K562 (cell line): Measurements from ENCODE around the gene RANBP3. TPM values are rescaled to one million over a fixed set of nuclear protein-coding genes. Genes with fewer than 3 reads are reported as not detected.

Experiments
- ATAC-seq: fragments of 200-7000 bp; cut with Tn5 transposase; 3 replicates; pipeline ENCODE4 v1.9.1; 2020; ENCODE audit warnings: moderate library complexity
- BruUV-seq: library from RNA; stranded (reverse); fragments of 400-500 nt; replicated peaks from 2 replicates; lab custom pipeline; 2021; lab: Mats Ljungman, UMichigan
- CTCF ChIA-PET: fragments of 300-600 bp; formaldehyde crosslinking; extraction: SDS; loops from one replicate; lab custom pipeline; 2021; ENCODE audit warnings: low intra/inter-chr PET ratio; lab: Yijun Ruan, JAX
- POLR2A ChIA-PET: fragments of 300-600, 350-650 bp; sonication (Branson Sonifier 250); formaldehyde crosslinking; extraction: SDS; loops from one replicate; lab custom pipeline; 2021; ENCODE audit warnings: antibody characterized with exemption, inconsistent platforms; lab: Yijun Ruan, JAX
- DNase-seq, 4 experiments: peaks; one replicate each; pipeline versions ENCODE4 v3.0.0 to v3.0.0-alpha.2; 2011 to 2018; ENCODE audit warnings: low spot score in 3 of 4, mixed read lengths in 3 of 4; ENCODE audit errors: extremely low read depth in 1 of 4
- FAIRE-seq: peaks from 2 replicates; lab custom pipeline; 2011; peaks lifted over from hg19 to GRCh38; lab: Jason Lieb, UNC
- H2AFZ ChIP-seq: 2 replicates; pipeline ENCODE4 v1.6.0; 2011; ENCODE audit warnings: low read depth, low read length, control low read depth, inconsistent platforms
- H3K27ac ChIP-seq: fragments of 200-600 bp; 3 replicates; pipeline ENCODE4 v1.8.0; 2011; ENCODE audit warnings: low read depth, mild to moderate bottlenecking, control low read depth, inconsistent platforms, low read length, moderate library complexity, mixed read lengths; ENCODE audit errors: extremely low read depth
- H3K27me3 ChIP-seq, 2 experiments: fragments of 300-600 bp in 1 of 2; 2 replicates in 1 of 2; 3 replicates in 1 of 2; pipeline versions ENCODE4 v1.6.0 to v1.8.0; 2011; ENCODE audit warnings: inconsistent platforms in 2 of 2, low read length in 2 of 2, mild to moderate bottlenecking in 1 of 2, mixed read lengths in 1 of 2, moderate library complexity in 1 of 2; ENCODE audit not compliant: control insufficient read depth in 2 of 2, insufficient read depth in 2 of 2
- H3K36me3 ChIP-seq: fragments of 300-600 bp; 3 replicates; pipeline ENCODE4 v1.8.0; 2011; ENCODE audit warnings: mild to moderate bottlenecking, low read length, inconsistent platforms; ENCODE audit not compliant: control insufficient read depth, insufficient read depth
- H3K4me1 ChIP-seq, 2 experiments: fragments of 200-600 bp in 1 of 2; replicated peaks in 1 of 2; 2 replicates in 1 of 2; 3 replicates in 1 of 2; pipeline versions ENCODE4 v1.5.1 to v1.8.0; 2011; ENCODE audit warnings: inconsistent platforms in 2 of 2, low read length in 2 of 2, mild to moderate bottlenecking in 1 of 2, mixed read lengths in 1 of 2, moderate library complexity in 1 of 2; ENCODE audit not compliant: control insufficient read depth in 2 of 2, insufficient read depth in 2 of 2
- H3K4me2 ChIP-seq: 2 replicates; pipeline ENCODE4 v1.6.1; 2011; ENCODE audit warnings: low read length, control low read depth, inconsistent platforms, mixed read lengths; ENCODE audit not compliant: insufficient read depth
- H3K4me3 ChIP-seq: fragments of 200-600 bp; sonication (generic), shearing (Covaris generic); 2 replicates; pipeline ENCODE4 v1.5.1; 2016; ENCODE audit warnings: control low read depth, inconsistent platforms
- H3K79me2 ChIP-seq: fragments of 200-600 bp; 3 replicates; pipeline ENCODE4 v1.8.0; 2011; ENCODE audit warnings: low read length, inconsistent platforms; ENCODE audit not compliant: control insufficient read depth, insufficient read depth
- H3K9ac ChIP-seq, 2 experiments: 2 replicates each; pipeline versions ENCODE4 v1.6.0 to v1.6.1; 2011; ENCODE audit warnings: low read depth in 2 of 2, low read length in 2 of 2, control low read depth in 1 of 2, inconsistent platforms in 1 of 2, mild to moderate bottlenecking in 1 of 2, mixed read lengths in 1 of 2; ENCODE audit not compliant: insufficient read depth in 1 of 2
- H3K9me1 ChIP-seq: one replicate; pipeline ENCODE4 v1.6.0; 2011; ENCODE audit warnings: inconsistent platforms, mild to moderate bottlenecking, low read length, moderate library complexity; ENCODE audit not compliant: control insufficient read depth, insufficient read depth
- H3K9me3 ChIP-seq: replicated peaks from 2 replicates; pipeline ENCODE4 v1.5.1; 2011; ENCODE audit warnings: low read depth, low read length, inconsistent platforms; ENCODE audit not compliant: control insufficient read depth, insufficient read depth
- H4K20me1 ChIP-seq: replicated peaks from 2 replicates; pipeline ENCODE4 v1.6.1; 2011; ENCODE audit warnings: low read length, inconsistent platforms, mixed read lengths; ENCODE audit not compliant: control insufficient read depth, insufficient read depth
- DMBX1 ChIP-seq: fragments of 250-450 bp; sonication (Bioruptor Pico); IDR thresholded peaks from 2 replicates; pipeline ENCODE4 v1.8.0; 2022; ENCODE audit warnings: inconsistent platforms, mild to moderate bottlenecking, moderate library complexity, borderline replicate concordance
- DNMT1 ChIP-seq: fragments of 450-650 bp; IDR thresholded peaks from 2 replicates; pipeline ENCODE4 v1.6.1; 2016; ENCODE audit warnings: antibody characterized with exemption, mild to moderate bottlenecking
- HLTF ChIP-seq: fragments of 450-650 bp; IDR thresholded peaks from 2 replicates; pipeline ENCODE4 v1.6.1; 2016
- KLF13 ChIP-seq: fragments of 450-650 bp; IDR thresholded peaks from 2 replicates; pipeline ENCODE4 v1.6.1; 2016; ENCODE audit warnings: missing genetic modification characterization, low read depth, mild to moderate bottlenecking, missing compliant biosample characterization, moderate library complexity, borderline replicate concordance
- MBD2 ChIP-seq: sonication (generic); IDR thresholded peaks from 2 replicates; pipeline ENCODE4 v1.6.1; 2016; ENCODE audit warnings: low read depth, borderline replicate concordance
- NELFE ChIP-seq: IDR thresholded peaks from 2 replicates; pipeline ENCODE4 v1.6.1; 2011; ENCODE audit warnings: mild to moderate bottlenecking; ENCODE audit not compliant: insufficient read depth, insufficient read length
- POLR2A ChIP-seq: fragments of 450-650 bp; conservative IDR thresholded peaks from 2 replicates; pipeline ENCODE4 v1.6.1; 2016
- STAT5B ChIP-seq: fragments of 250-450 bp; sonication (Bioruptor Pico); IDR thresholded peaks from 2 replicates; pipeline ENCODE4 v1.8.0; 2021; ENCODE audit warnings: mild to moderate bottlenecking, inconsistent platforms
- SUPT5H ChIP-seq: fragments of 450-650 bp; IDR thresholded peaks from 2 replicates; pipeline ENCODE4 v1.6.1; 2016
- ZNF24 ChIP-seq: fragments of 450-650 bp; IDR thresholded peaks from 2 replicates; pipeline ENCODE4 v1.6.1; 2016
- WGBS: fragments of 100-300 bp; shearing (Covaris generic); methylation state at CpG from one replicate; pipeline ENCODE4 v1.1.6; 2016; ENCODE audit warnings: low coverage, mixed read lengths; ENCODE audit not compliant: insufficient coverage; ENCODE audit errors: missing lambda C conversion rate; 5-methylcytosine and 5-hydroxymethylcytosine counted together
- in situ Hi-C: fragments of 300-500 bp; cut with MboI; formaldehyde crosslinking; loops from 4 replicates; pipeline ENCODE4 v1.15.0; 2018; ENCODE audit warnings: inconsistent platforms, mixed read lengths
- intact Hi-C: fragments of 100-400 bp; cut with micrococcal nuclease; formaldehyde crosslinking; loops from 2 replicates; pipeline ENCODE4 v1.14.2; 2022
- polyA plus RNA-seq, 8 experiments: library from polyadenylated mRNA; depleted of rRNA in 4 of 8; stranded (reverse) in 5 of 8; unstranded in 3 of 8; fragments of >200 nt; fragmentation: Nextera tagmentation in 2 of 8; fragmentation: Illumina TruSeq in 1 of 8; extraction: Ambion mirVana in 2 of 8; extraction: Trizol in 1 of 8; gene quantifications; 2 replicates each; pipeline versions ENCODE4 v1.2.1 to v1.2.3, GENCODE V29; 2011 to 2014; ENCODE audit warnings: inconsistent platforms in 1 of 8, missing spikeins in 1 of 8
- total RNA-seq, 7 experiments: library from RNA; depleted of rRNA in 6 of 7; stranded (reverse); fragments of >200 nt in 6 of 7; fragmentation: Illumina TruSeq in 2 of 7; extraction: Trizol in 2 of 7; gene quantifications; 2 replicates each; pipeline versions ENCODE4 v1.2.1 to v1.2.3, GENCODE V29; 2011 to 2021; ENCODE audit warnings: low replicate concordance in 1 of 7
- TF ChIP-seq, protein P1 (sequence below): fragments of 250-450 bp; sonication (Bioruptor Pico); IDR thresholded peaks from 2 replicates; pipeline ENCODE4 v1.5.0; 2021; ENCODE audit warnings: mild to moderate bottlenecking, moderate library complexity
- TF ChIP-seq, protein P2 (sequence below): fragments of 450-650 bp; IDR thresholded peaks from 2 replicates; pipeline ENCODE4 v1.6.1; 2017; ENCODE audit warnings: antibody characterized with exemption
- TF ChIP-seq, protein P3 (sequence below): fragments of 450-650 bp; IDR thresholded peaks from 2 replicates; pipeline ENCODE4 v1.6.1; 2016; ENCODE audit warnings: antibody characterized with exemption
- TF ChIP-seq, protein P4 (sequence below): fragments of 250-450 bp; sonication (Bioruptor Pico); IDR thresholded peaks from 2 replicates; pipeline ENCODE4 v1.5.0; 2020; ENCODE audit warnings: mild to moderate bottlenecking

The RANBP3 gene
- total and polyA plus RNA-seq, 9 of the 15 experiments (the other 6 are each of a cell fraction or from before 2014, with no cell fraction given), result 0.90 to 95.1 (median 63.2) TPM

DNA sequence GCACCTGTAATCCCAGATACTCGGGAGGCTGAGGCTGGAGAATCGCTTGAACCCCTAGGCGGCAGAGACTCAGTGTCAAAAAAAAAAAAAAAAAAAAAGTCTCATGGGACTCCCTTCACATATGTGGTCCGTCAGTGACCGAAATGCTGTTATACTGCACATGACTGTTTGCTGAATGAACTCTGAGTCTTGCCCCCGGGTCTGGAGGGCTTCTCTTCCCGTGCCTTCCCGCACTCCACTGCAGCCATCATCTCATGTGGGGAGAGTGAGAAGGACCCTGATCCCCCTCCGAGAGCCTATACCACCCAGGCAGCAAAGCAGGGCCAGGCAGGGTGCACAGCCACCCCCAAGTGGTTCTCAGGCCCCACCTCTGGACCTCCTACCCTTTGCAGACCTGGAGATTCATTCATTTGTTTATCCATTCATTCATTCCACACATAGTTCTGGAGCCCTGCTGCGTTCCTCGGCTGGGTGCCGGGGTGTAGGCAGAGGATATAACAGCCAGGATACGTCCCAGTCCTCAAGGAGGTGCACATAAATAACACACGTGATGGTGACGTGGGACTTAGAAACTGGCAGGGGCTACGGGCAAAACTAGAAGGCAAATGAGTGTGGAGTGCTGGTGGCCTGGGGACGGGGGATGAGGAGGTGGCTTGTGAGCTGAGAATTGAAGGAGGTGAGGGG lies 88.5 kb downstream of the RANBP3 start:
- Histone ChIP-seq H3K27ac (no peak overlapping the region), H3K4me1 (peaks cover 6 to 40% of the 10 kb centered on the region in 2 experiments), H3K9ac (peak overlapping the region in 1 of 2 experiments; percentile 20; a peak in 1 of 4 replicates), H2AFZ (no peak overlapping the region), H3K4me3 (no peak overlapping the region), H4K20me1 (peaks cover 9% of the 10 kb centered on the region; the same call in 1 of the 2 replicates), H3K9me3 (no peaks in the 10 kb centered on the region), H3K36me3 (no peaks in the 10 kb centered on the region; the same call in 2 of the 3 replicates), H3K79me2 (no peaks in the 10 kb centered on the region), H3K27me3 (no peaks in the 10 kb centered on the region), H3K4me2 (no peak overlapping the region), H3K9me1 (peaks cover under 1% of the 10 kb centered on the region)
- CTCF ChIA-PET, result interaction anchor here (0.6 kb wide), 1 partner anchor 220 kb away, joined by 4 read pairs; no protein-coding TSS in a partner anchor
- in situ Hi-C loops (no loop called here), intact Hi-C loops (no loop called here)
- POLR2A ChIA-PET, result interaction anchor here (0.7 to 4.2 kb wide), 2 partner anchors 13 to 14 kb away, joined by 4 to 28 read pairs; partner anchors contain the start of genes NDUFA11 and VMAC
- BruUV-seq, result no TSS peak
- ATAC-seq, result no peak
- 22% methylated on average over 17 of the region's 17 CpGs for WGBS
- FAIRE-seq, result no peak
- DNase-seq, result no peak
- TF ChIP-seq SUPT5H, result 0 out of 2 replicates have a peak, but pooled peaks have one; percentile 50
- TF ChIP-seq, protein P1, sequence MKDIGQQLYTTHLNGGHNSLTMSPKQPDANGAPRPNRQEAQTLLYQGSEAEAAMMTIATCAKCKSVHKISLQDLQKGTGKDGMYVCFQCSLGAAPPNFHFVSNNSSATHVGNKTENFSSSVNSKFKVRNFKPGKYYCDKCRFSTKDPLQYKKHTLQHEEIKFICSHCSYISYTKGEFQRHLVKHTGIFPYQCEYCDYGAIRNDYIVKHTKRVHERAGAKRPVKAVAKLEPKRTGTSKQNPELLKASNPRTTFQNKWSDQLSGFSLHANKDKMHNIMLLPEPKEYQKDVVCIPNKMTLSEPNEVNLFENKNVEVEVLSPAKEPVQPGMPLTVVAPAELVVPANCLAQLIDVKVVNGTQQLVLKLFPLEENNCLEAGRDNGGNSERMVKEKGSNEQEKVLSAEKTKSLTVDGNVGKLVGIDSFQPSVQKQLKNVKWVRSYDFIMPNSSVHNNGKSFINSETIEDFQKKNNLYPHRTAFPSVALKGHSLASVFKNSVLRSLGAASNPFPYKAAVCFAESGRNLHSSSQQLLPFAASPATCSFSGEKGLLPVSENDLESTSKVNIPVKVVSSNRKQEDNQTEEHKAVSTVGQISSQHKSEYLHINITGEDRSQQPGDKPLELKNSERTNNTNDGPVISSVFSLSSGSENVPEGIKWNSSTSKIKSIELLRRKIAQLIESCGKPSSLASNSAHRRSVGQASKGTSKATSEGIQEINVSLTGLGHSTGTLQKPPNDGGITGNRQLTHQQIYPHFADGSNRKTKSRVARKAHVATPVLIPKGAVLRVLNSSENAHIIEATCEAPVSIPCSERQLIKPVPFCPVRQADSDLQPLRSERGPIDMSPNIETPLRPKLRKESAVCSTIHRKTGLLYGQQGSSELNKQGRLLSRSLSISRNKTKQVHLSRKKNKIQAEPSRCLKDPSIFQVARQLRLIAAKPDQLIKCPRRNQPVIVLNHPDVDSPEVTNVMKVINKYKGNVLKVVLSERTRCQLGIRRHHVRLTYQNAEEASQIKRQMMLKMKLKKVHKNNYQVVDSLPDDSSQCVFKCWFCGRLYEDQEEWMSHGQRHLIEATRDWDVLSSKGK (CRISPR knock-in tag), result no peak
- TF ChIP-seq, protein P2, sequence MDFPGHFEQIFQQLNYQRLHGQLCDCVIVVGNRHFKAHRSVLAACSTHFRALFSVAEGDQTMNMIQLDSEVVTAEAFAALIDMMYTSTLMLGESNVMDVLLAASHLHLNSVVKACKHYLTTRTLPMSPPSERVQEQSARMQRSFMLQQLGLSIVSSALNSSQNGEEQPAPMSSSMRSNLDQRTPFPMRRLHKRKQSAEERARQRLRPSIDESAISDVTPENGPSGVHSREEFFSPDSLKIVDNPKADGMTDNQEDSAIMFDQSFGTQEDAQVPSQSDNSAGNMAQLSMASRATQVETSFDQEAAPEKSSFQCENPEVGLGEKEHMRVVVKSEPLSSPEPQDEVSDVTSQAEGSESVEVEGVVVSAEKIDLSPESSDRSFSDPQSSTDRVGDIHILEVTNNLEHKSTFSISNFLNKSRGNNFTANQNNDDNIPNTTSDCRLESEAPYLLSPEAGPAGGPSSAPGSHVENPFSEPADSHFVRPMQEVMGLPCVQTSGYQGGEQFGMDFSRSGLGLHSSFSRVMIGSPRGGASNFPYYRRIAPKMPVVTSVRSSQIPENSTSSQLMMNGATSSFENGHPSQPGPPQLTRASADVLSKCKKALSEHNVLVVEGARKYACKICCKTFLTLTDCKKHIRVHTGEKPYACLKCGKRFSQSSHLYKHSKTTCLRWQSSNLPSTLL, result no peak
- no peak for TF ChIP-seq DNMT1
- TF ChIP-seq MBD2, result no peak
- no peak for TF ChIP-seq NELFE
- no peak for TF ChIP-seq STAT5B (CRISPR knock-in tag)
- TF ChIP-seq DMBX1 (CRISPR knock-in tag), result no peak
- TF ChIP-seq ZNF24, result peak; percentile 69; the same call in 1 of the 2 replicates
- TF ChIP-seq HLTF, result no peak
- TF ChIP-seq, protein P3, sequence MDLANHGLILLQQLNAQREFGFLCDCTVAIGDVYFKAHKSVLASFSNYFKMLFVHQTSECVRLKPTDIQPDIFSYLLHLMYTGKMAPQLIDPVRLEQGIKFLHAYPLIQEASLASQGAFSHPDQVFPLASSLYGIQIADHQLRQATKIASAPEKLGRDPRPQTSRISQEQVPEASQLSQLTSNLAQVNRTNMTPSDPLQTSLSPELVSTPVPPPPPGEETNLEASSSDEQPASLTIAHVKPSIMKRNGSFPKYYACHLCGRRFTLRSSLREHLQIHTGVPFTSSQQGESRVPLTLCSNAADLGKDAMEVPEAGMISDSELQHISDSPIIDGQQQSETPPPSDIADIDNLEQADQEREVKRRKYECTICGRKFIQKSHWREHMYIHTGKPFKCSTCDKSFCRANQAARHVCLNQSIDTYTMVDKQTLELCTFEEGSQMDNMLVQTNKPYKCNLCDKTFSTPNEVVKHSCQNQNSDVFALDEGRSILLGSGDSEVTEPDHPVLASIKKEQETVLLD, result peak; percentile 20; the same call in 1 of the 2 replicates
- TF ChIP-seq KLF13 (tag), result no peak
- TF ChIP-seq, protein P4, sequence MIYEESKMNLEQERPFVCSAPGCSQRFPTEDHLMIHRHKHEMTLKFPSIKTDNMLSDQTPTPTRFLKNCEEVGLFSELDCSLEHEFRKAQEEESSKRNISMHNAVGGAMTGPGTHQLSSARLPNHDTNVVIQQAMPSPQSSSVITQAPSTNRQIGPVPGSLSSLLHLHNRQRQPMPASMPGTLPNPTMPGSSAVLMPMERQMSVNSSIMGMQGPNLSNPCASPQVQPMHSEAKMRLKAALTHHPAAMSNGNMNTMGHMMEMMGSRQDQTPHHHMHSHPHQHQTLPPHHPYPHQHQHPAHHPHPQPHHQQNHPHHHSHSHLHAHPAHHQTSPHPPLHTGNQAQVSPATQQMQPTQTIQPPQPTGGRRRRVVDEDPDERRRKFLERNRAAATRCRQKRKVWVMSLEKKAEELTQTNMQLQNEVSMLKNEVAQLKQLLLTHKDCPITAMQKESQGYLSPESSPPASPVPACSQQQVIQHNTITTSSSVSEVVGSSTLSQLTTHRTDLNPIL (CRISPR knock-in tag), result no peak
- TF ChIP-seq POLR2A, result 0 out of 2 replicates have a peak, but pooled peaks have one; percentile 25
